HG02610 (cell line): ENCODE measurements around the gene KYAT1.
"Not testable (repeated sequence)": the region's sequence is repeated elsewhere in the genome, so short reads cannot be mapped to it uniquely, and the experiment has no call there.

Experiments used
- ATAC-seq: cut with Tn5 transposase; IDR thresholded peaks from one replicate; pipeline ENCODE4 v1.9.1; 2021; ENCODE audit warnings: mild to moderate bottlenecking, moderate library complexity; ENCODE audit not compliant: unreplicated experiment

Gene KYAT1

DNA sequence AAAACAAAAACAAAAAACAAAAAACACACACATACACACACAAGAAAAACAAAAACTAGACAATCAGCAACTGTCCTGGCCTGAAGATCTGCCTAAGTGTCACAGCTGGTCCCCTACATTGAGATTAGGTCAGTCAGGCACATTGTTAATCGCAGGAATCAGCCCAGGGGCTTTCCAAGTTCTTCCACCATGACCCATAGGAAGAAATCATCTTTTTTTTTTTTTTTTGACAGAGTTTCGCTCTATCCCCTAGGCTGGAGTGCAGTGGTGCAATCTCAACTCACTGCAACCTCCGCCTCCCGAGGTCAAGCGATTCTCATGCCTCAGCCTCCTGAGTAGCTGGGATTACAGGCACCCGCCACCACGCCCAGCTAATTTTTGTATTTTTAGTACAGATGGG lies 38.6 kb downstream of the KYAT1 start:
- not testable (repeated sequence) for ATAC-seq

- no peak for ATAC-seq
These were observed 39.9 kb downstream of the KYAT1 start for GRCh38 chr9:128841694-128842492.

DNA sequence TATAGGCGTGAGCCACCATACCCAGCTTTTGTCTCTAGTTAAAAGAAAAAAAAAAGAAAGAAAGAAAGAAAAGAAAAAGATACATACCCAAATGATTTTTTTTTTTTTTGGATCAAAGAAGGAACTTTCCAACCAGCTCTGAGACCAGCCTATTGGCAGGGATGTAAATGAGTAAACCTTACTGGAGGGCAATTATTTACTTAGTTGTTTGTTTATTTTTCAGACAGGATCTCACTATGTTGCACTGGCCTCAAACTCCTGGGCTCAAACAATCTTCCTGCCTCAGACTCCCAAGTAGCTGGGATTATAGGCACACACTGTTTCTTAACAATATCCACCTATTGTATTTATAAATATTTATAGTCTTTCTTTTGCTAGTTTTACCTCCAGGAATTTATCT lies 41.2 kb downstream of the KYAT1 start:
- ATAC-seq = no peak

DNA sequence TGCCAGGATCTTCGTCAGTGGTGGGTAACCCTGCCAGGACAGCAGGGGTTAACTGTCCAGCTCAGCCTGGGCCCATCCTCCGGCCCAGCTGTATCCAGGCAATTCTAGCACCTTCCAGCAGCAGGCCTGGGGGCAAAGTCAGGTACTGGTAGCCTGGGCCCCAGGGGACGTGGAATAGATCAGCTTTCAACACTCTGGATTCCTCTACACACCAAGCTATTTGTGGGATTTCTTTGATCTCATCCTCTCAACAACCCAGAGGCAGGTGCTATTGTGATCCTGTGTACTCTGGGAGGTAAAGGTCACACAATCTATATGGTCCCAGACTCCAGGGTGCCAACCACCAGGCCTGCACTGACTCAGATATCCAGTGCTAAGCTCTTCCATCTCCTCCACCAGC lies 43.4 kb downstream of the KYAT1 start:
- ATAC-seq = no peak

DNA sequence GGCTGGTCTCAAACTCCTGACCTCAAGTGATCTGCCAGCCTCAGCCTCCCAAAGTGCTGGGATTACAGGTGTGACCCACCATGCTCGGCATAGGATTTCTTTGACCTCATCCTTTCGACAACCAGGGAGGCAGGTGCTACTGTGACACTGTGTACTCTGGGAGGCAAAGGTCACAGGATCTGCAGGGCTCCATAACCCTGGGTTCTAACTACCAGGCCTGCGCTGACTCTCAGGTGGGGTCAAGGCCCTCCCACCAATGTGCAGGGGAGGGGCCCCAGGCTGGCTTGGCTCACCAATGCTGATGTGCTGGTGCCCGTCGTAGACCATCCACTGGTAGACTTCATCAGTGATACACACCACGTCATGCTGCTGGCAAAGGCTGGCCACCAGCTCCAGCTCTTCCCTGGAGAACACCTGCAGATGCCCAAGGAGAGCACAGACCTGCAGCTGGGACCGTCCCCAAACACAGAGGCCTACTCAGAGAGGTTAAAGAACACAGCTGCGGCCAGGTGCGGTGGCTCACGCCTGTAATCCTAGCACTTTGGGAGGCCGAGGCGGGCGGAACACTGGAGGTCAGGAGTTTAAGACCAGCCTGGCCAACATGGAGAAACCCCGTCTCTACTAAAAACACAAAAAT lies 45.1 kb downstream of the KYAT1 start:
- no peak for ATAC-seq

DNA sequence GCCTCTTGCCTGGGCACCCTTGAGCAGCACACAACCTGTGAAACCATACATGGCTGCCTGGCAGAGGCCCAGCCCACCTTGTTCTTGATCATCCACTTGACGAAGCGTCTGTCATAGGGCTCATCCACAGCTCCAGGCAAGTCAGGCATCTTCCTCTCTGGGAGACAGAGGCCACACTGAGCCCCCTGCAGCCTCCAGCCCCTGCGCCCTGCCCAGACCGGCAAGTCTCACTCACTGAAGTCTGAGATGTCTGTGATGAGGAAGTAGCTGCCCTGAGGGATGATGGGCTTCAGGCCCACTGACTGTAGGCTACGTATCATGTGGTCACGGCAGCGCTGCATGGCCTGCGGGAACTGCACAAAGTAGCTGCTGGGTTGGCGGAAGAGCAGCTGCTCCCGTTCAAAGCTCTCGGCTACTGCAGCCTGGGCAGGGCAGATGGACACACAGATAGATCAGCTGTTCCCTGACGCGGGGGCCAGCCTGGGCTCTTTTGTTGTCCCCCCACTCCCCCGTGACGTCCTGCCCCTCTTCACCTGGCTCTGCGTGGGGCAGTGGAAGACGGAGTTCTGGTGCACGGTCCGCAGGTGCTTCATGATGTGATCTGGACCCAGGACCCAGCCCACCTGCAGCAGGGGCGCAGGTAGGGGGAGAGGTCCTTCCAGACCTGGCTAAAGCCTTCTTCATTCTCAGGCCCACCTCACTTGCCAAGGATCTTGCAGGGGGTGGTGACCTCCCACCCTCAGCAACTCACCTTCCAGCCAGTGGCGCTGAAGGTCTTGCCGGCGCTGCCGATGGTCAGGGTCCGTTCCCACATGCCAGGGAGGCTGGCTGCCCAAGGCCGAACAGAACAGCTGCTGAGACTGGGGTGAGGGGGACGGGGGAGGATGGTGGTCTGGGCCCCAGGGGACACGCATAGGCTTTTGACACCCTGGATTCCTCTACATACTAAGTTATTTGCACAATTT lies 46.2 kb downstream of the KYAT1 start:
- ATAC-seq = no peak

DNA sequence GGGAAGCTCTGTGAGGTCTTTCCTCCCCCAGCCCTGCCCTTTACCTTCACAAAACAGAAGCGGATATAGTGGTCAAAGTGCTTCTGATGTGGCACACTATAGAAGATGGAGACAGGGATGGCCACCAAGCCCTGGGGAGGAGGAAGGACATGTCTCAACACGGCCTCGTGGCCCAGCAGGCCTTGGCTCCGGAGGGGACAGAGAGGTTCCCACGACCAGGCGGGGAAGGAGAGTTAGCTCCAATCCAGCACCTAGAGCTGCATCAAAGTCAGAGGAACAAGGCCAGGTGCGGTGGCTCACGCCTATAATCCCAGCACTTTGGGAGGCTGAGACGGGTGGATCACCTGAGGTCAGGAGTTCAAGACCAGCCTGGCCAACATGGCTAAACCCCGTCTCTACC lies 48.1 kb downstream of the KYAT1 start:
- ATAC-seq = no peak

- peak; percentile 97 for ATAC-seq
These were observed 52.1 kb downstream of the KYAT1 start, which contains the start of gene SPOUT1 for GRCh38 chr9:128829477-128830251. SPOUT1 (minus strand) TSS chr9:128829794; CDS start chr9:128829780, 14 bp downstream.

GRCh38 chr9:128828719-128829452 lies 52.9 kb downstream of the KYAT1 start:
- no peak for ATAC-seq

DNA sequence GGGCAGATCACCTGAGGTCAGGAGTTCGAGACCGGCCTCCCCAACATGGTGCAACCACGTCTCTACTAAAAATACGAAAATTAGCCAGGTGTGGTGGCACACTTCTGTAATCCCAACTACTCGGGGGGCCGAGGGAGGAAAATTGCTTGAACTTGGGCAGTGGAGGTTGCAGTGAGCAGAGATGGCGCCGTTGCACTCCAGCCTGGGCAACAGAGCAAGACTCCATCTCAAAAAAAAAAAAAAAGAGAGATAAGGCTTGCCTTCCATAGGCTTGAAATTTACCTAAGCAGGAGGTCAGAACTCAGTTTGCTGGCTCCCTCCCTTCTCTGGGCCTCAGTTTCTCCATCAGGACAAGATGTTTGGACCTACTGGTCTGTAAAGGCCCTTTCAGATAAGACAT lies 53.5 kb downstream of the KYAT1 start:
- ATAC-seq = no peak

DNA sequence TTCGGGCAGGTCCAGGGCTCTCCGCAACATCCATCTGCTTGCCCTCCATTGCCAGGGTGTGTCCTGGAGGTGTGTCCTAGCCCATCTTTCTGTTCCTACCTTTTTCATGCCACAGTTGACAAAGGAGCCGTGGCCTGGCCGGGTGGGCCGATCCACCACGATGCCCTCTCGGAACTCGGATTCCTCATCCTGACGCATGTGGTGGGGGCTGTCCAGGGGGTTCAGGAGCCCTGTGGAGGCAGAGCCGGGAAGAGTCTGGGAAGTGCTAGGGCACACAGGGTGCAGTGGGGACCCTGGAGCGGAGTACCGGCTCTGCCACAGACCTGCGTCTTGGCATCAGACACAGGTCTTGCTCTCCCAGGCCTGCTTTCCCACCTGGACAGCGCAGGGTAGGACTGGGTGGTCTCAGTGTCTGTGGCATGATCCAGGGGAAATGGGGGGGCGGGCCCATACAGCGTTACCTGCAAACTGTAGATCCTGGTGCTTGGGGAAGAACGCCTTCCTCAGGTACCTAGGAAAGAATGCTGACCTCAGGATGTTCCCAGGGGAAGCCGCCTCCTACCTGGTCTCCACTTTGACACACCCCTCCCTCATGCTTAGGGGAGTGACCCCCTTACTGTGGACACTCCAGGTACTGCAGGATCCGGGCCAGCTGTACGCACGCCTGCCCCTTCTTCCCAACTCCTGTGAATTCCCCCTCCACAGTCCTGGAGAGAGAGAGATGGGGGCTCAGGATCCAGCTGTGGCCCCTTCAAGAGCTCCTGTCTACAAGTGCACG lies 55.6 kb downstream of the KYAT1 start:
- ATAC-seq = no peak

- ATAC-seq = no peak
These were observed 56.8 kb downstream of the KYAT1 start for GRCh38 chr9:128824911-128825310.

GRCh38 chr9:128823903-128824406 lies 57.8 kb downstream of the KYAT1 start:
- ATAC-seq = no peak

- no peak for ATAC-seq
These were observed 58.3 kb downstream of the KYAT1 start for GRCh38 chr9:128823362-128823902.

DNA sequence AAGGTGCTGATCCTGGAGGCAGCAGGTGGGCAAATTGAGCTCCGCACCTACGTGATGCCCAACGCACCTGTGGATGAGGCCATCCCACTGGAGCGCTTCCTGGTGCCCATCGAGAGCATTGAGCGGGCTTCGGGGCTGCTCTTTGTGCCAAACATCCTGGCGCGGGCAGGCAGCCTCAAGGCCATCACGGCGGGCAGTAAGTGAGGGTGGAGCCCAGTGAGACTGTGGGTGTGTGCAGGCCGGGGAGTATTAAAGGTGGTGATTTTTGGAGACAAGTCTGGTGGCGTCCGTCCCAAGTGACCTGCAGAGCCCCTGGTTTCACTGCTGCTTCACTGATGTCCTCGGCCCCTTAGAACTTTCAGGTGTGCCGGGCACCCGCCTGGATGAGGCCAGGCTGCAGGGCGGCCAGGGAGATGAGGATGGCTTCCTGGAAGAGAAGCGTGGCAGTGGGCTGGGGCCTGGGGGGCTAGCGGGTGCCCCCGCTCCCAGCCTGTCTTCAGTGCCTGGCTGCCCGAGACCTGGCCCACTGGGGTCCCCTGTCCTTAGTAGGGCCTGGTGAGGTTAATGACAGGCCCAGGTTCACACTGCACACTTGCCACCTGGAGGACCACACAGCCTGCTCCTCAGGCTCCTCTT lies 59.2 kb downstream of the KYAT1 start:
- no peak for ATAC-seq

DNA sequence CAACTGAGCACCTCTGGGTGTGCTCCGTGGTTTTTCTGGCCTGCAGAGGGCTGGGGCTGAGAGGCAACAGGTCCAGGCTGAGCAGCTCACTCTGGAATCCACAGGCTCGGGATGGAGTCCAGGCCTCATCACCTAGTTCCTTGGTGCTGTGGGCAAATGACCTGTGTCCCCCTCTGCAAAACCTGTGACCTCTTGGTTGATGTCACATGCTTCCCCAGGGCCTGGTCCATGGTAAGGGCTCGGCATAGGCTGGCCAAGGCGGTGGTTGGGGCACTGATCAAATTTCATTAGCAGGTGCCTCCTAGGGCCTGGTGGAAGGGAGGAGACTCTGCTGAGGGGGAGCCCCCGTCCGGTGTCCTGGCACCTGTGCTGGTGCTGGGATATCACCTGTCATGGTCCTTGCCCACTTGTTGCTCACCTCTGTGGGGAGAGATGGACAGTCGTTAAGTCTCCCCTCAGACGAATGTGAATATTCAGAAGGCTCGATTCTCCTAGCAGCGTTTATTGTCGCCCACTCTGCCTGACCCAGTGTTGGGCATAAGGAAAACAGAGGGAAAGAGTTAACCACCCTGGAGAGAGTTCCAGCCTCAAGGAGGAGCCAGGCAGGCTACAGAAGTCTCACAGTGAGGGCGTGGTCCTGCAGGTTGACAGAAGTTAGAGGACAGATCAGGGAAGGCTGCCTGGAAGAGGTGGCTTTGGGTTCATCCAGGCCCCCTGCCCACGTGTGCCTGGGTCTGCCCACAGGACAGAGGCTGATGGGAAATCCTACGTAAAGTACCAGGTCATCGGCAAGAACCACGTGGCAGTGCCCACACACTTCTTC lies 60.0 kb downstream of the KYAT1 start:
- no peak for ATAC-seq
